AG10803 (cell line): ENCODE results near the gene ARHGAP1.
A peak's percentile ranks its signal among the peaks of the same experiment; 100 is the strongest.

Source experiments
- DNase-seq: peaks from one replicate; pipeline ENCODE4 v3.0.0; 2010; ENCODE audit warnings: low read depth
- H3K4me3 ChIP-seq: 2 replicates; pipeline ENCODE4 v1.5.1; 2011; ENCODE audit warnings: mild to moderate bottlenecking, low read length, control low read depth
- CTCF ChIP-seq: conservative IDR thresholded peaks from 2 replicates; pipeline ENCODE4 v1.5.1; 2011; ENCODE audit warnings: mild to moderate bottlenecking, low read length, control low read depth, inconsistent platforms

The ARHGAP1 gene

GRCh38 chr11:46700241-46701077 is at the start of gene ARHGAP1, which contains the start of gene ZNF408:
TSS of gene ARHGAP1 (minus strand) at chr11:46700619. CDS start at chr11:46696107, 4,512 bp downstream.
TSS of gene ZNF408 (plus strand) at chr11:46701031. CDS start at chr11:46701048, 17 bp downstream.
- peak within 1 kb of the TSS; percentile 99 for H3K4me3 ChIP-seq
- peak; percentile 99 for DNase-seq
- no peak for TF ChIP-seq CTCF

- no peak for DNase-seq
- TF ChIP-seq CTCF = no peak
These were observed 46.7 kb upstream of the ARHGAP1 start for GRCh38 chr11:46747150-46747549.

GRCh38 chr11:46745995-46746394 is 45.6 kb upstream of the ARHGAP1 start:
- DNase-seq = no peak
- TF ChIP-seq CTCF = no peak

More at GRCh38 chr11:46747150-46747549, 46.7 kb upstream of the ARHGAP1 start:
- H3K4me3 ChIP-seq = no peak overlapping the region

GRCh38 chr11:46745328-46745727 is 44.9 kb upstream of the ARHGAP1 start:
- H3K4me3 ChIP-seq = no peak overlapping the region

More at GRCh38 chr11:46745995-46746394, 45.6 kb upstream of the ARHGAP1 start:
- H3K4me3 ChIP-seq = no peak overlapping the region

GRCh38 chr11:46743693-46744339 is 43.4 kb upstream of the ARHGAP1 start:
- no peak for TF ChIP-seq CTCF
- no peak for DNase-seq
- H3K4me3 ChIP-seq = no peak overlapping the region

More at GRCh38 chr11:46745328-46745727, 44.9 kb upstream of the ARHGAP1 start:
- DNase-seq = no peak
- no peak for TF ChIP-seq CTCF

GRCh38 chr11:46743043-46743442 is 42.6 kb upstream of the ARHGAP1 start:
- no peak for DNase-seq
- no peak for TF ChIP-seq CTCF
- H3K4me3 ChIP-seq = no peak overlapping the region
